HL-60 (cell line): ENCODE measurements around the gene DGAT2L6.

Source experiments
- DNase-seq, 2 experiments: peaks; one replicate each; pipeline ENCODE4 v3.0.0-alpha.2; 2010 to 2020; ENCODE audit warnings: low read depth in 1 of 2, low spot score in 1 of 2
- H3K27ac ChIP-seq: fragments of 250-450 bp; sonication (Bioruptor Pico); replicated peaks from 2 replicates; pipeline ENCODE4 v1.5.1; 2020; ENCODE audit warnings: mild to moderate bottlenecking, moderate library complexity
- H3K27me3 ChIP-seq: fragments of 250-450 bp; sonication (Bioruptor Pico); 2 replicates; pipeline ENCODE4 v1.5.1; 2021; ENCODE audit warnings: mild to moderate bottlenecking, moderate library complexity; ENCODE audit not compliant: insufficient read depth, poor library complexity, severe bottlenecking
- H3K4me3 ChIP-seq: replicated peaks from 2 replicates; pipeline ENCODE4 v1.5.1; 2011; ENCODE audit warnings: mild to moderate bottlenecking, control low read depth, low read length; ENCODE audit not compliant: insufficient read depth
- CTCF ChIP-seq: IDR thresholded peaks from one replicate; pipeline ENCODE4 v1.5.1; 2011; ENCODE audit warnings: low read length, control low read depth, inconsistent platforms; ENCODE audit not compliant: insufficient read depth
- GABPA ChIP-seq: IDR thresholded peaks from 2 replicates; pipeline ENCODE4 v1.6.1; 2012; ENCODE audit warnings: low read depth
- POLR2AphosphoS5 ChIP-seq: IDR thresholded peaks from 2 replicates; pipeline ENCODE4 v1.6.1; 2012; ENCODE audit warnings: low read depth
- REST ChIP-seq: IDR thresholded peaks from 2 replicates; pipeline ENCODE4 v1.6.1; 2012; ENCODE audit warnings: low read depth; ENCODE audit not compliant: insufficient replicate concordance
- SPI1 ChIP-seq: IDR thresholded peaks from 2 replicates; pipeline ENCODE4 v1.6.1; 2012; ENCODE audit warnings: low read depth, mild to moderate bottlenecking, borderline replicate concordance

DGAT2L6 gene

GRCh38 chrX:70171624-70172023 lies 5.7 kb upstream of the DGAT2L6 start:
- no peak for TF ChIP-seq GABPA
- no peak for TF ChIP-seq SPI1
- TF ChIP-seq CTCF: no peak
- no peak for TF ChIP-seq POLR2AphosphoS5
- TF ChIP-seq REST: no peak
- no peak for DNase-seq
- no peak overlapping the region for H3K4me3 ChIP-seq
- no peaks in the 10 kb centered on the region for H3K27me3 ChIP-seq
- no peak overlapping the region for H3K27ac ChIP-seq

GRCh38 chrX:70172221-70172620 lies 5.1 kb upstream of the DGAT2L6 start:
- DNase-seq: no peak
- TF ChIP-seq REST: no peak
- no peak for TF ChIP-seq POLR2AphosphoS5
- no peak for TF ChIP-seq SPI1
- TF ChIP-seq CTCF: no peak
- TF ChIP-seq GABPA: no peak
- Histone ChIP-seq H3K27ac (no peak overlapping the region), H3K4me3 (no peak overlapping the region), H3K27me3 (no peaks in the 10 kb centered on the region)

- TF ChIP-seq GABPA (no peak), REST (no peak), SPI1 (no peak), POLR2AphosphoS5 (no peak)
- Histone ChIP-seq H3K4me3 (no peak overlapping the region), H3K27me3 (no peaks in the 10 kb centered on the region), H3K27ac (no peak overlapping the region)
- DNase-seq: no peak
These were observed 4.3 kb upstream of the DGAT2L6 start for GRCh38 chrX:70172964-70173363.

GRCh38 chrX:70174754-70175153 lies 2.5 kb upstream of the DGAT2L6 start:
- TF ChIP-seq SPI1 (no peak), POLR2AphosphoS5 (no peak), REST (no peak), CTCF (no peak), GABPA (no peak)
- DNase-seq: no peak
- no peaks in the 10 kb centered on the region for H3K27me3 ChIP-seq
- no peak overlapping the region for H3K4me3 ChIP-seq
- H3K27ac ChIP-seq: no peak overlapping the region
